ENCODE measurements around the gene NKX2-4.
"Not testable (repeated sequence)": the region's sequence is repeated elsewhere in the genome, so short reads cannot be mapped to it uniquely, and the experiment has no call there.

Gene NKX2-4

DNA sequence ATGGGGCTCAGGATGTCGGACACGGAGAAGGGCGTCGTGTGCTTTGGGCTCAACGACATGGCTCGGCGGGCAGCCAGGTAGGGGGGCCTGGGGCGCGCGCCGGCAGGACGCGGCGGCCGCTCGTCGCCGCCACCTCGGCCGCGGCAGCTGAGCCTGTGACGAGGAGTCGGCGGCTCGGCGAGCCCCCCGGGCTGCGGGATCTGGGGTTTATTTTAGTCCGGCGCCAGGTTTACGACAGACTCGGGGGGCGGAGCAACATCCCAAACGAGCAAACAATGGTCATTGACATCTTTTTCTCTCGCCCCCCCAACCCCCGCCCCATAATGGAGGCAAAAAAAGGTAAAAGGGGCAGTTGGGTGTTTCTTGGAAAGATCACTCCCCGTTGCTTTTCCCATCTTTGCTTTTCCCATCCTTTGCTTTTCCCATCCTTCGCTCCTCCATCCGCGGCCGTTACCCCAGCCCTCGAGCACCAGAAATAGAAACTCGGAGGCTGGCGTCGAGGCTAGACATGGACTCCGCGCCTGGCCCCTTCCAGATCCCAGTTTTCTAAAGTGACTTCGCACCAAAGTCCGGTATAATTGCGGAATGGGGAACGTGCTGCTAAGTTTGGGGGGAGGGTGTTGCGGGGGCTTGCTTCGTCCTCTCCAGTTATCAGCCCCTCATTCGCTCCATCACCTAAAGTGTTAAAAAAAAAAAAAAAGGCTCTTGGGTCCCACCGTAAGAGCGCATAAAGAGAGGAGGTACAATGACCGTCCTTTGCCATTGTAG, at the start of gene NKX2-4:
TSS of gene NKX2-4 (minus strand) at position 186 of the 768 bp plus-strand sequence. CDS start at position 59, 127 bp downstream.
- TF ChIP-seq Cebpa-rat (IDR thresholded peaks at IDR 0.05): no peak
- peak within 1 kb of the TSS in 3 of 10 experiments; percentile 7 to 9 (median 9); a peak in 4 of 20 replicates for H3K4me3 ChIP-seq
- peaks cover 25 to 29% (median 27%) of the 10 kb centered on the region in 11 experiments for H3K9me3 ChIP-seq (replicated peaks in 1 of 11)
- H3K4me2 ChIP-seq: no peak within 1 kb of the TSS
- no peak within 1 kb of the TSS for H3K9ac ChIP-seq
- peaks cover 0 to 6% (median 0%) of the 10 kb centered on the region in 11 experiments; a peak in 1 of 22 replicates for H4K20me1 ChIP-seq
- H3K27ac ChIP-seq: no peak within 1 kb of the TSS
- no peaks in the 10 kb centered on the region for H3K36me3 ChIP-seq
- peaks cover 31 to 45% (median 36%) of the 10 kb centered on the region in 11 experiments for H3K27me3 ChIP-seq
- H3K4me1 ChIP-seq: no peaks in the 10 kb centered on the region

DNA sequence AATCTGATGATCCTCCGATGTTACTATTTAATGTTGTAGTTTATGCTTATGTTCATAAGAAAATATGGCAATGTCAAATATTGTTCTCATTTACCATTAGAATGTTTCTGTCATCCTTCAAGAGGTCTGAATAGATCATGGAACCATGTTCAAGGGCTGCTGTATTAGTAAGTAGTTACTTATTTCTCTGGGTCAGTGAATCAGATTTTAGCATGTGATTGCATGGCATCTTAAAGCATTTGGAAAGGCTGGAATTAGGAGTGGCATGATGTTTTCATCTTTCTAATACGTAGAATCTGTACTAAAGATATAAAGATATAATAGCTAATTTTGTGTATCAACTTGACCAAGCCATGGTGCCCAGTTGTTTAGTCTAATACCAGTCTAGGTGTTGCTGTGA, 40.5 kb upstream of the NKX2-4 start:
- no peak overlapping the region for H3K27ac ChIP-seq
- H3K4me1 ChIP-seq: no peaks in the 10 kb centered on the region
- H3K27me3 ChIP-seq: no peaks in the 10 kb centered on the region
- no peak overlapping the region for H3K9ac ChIP-seq
- no peaks in the 10 kb centered on the region for H3K9me3 ChIP-seq (replicated peaks in 1 of 11)
- no peak overlapping the region for H3K4me3 ChIP-seq
- H4K20me1 ChIP-seq: no peaks in the 10 kb centered on the region
- TF ChIP-seq Cebpa-rat (IDR thresholded peaks at IDR 0.05): no peak
- H3K4me2 ChIP-seq: no peak overlapping the region
- no peaks in the 10 kb centered on the region for H3K36me3 ChIP-seq

GRCh38 chr20:21437248-21437647, 39.9 kb upstream of the NKX2-4 start:
- Histone ChIP-seq H3K4me1 (no peaks in the 10 kb centered on the region), H4K20me1 (no peaks in the 10 kb centered on the region), H3K4me3 (no peak overlapping the region), H3K9me3 (replicated peaks in 1 of 11) (no peaks in the 10 kb centered on the region), H3K27me3 (no peaks in the 10 kb centered on the region), H3K36me3 (no peaks in the 10 kb centered on the region), H3K9ac (no peak overlapping the region), H3K27ac (no peak overlapping the region), H3K4me2 (no peak overlapping the region)
- TF ChIP-seq Cebpa-rat (IDR thresholded peaks at IDR 0.05): no peak

DNA sequence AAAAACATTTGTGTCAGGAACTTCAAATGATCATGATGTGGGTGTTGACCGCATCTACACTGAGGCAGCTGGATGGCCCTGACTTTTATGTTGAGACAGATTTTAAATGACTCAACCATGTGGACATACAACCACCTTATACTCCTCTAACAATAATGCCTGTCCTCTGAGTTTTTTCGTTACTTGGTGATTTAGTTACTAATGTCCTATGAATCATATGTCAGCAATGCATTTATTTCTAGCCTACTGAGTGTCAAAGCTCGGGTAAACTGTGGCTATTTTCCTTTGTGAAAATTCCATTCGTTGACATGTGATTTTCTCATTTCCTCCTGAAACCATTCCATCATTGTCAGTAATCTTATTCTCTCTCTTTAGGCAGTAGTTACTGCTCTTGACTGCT, 38.9 kb upstream of the NKX2-4 start:
- Histone ChIP-seq H3K4me3 (no peak overlapping the region), H3K9me3 (replicated peaks in 1 of 11) (no peaks in the 10 kb centered on the region), H3K9ac (no peak overlapping the region), H4K20me1 (no peaks in the 10 kb centered on the region), H3K4me1 (no peaks in the 10 kb centered on the region), H3K27ac (no peak overlapping the region), H3K27me3 (no peaks in the 10 kb centered on the region), H3K4me2 (no peak overlapping the region), H3K36me3 (no peaks in the 10 kb centered on the region)
- no peak for TF ChIP-seq Cebpa-rat (IDR thresholded peaks at IDR 0.05)

DNA sequence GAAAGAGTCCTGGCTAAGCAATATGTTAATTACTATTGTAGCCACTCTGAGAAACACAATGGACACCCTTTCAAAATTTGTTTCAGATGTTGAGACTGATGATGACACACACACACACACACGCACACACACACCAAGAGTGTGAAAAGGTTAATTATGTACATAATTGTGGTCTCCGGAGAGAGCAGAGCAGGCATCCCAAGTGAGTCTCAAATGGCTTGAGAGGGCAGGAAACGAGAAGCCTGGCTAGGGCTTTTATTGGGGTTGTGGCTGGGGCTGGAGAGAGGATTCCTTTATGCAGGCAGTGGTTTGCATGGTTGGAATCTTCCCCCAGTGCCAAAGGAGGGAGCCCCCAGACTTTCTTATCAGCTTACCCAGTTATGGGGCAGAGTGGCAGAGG, 38.2 kb upstream of the NKX2-4 start:
- Histone ChIP-seq H4K20me1 (no peaks in the 10 kb centered on the region), H3K27ac (no peak overlapping the region), H3K27me3 (no peaks in the 10 kb centered on the region), H3K9ac (no peak overlapping the region), H3K9me3 (replicated peaks in 1 of 11) (no peaks in the 10 kb centered on the region), H3K4me3 (no peak overlapping the region), H3K4me1 (no peaks in the 10 kb centered on the region), H3K4me2 (no peak overlapping the region), H3K36me3 (no peaks in the 10 kb centered on the region)
- no peak for TF ChIP-seq Cebpa-rat (IDR thresholded peaks at IDR 0.05)

DNA sequence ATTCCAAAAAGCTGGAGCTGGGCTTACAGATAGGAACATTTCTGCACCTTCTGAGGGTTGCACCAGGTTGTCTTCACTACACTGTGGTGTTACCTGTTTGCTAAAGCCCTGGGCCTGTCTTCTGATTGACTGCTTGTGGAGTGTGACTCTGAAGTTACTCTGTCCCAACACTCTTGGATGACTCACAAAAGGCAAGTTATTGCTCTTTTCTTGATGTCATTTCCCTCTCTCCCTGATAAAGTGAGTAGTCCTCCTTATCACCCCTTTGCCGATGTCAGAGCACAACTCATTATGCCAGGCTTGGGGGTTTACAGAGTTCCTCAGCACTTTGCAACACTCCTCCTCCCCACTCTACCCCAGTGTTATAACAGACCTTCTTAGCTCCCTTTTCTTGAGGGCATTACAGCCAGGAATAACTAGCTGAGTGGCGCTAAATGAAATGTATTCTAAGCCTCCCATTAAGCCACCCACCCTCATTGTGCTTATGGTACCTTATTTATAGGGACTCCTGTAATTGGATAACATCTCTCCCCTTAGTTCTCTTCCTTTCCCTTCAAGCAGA, 36.1 kb upstream of the NKX2-4 start:
- TF ChIP-seq Cebpa-rat (IDR thresholded peaks at IDR 0.05): no peak
- Histone ChIP-seq H3K4me2 (no peak overlapping the region), H3K9ac (no peak overlapping the region)

GRCh38 chr20:21432911-21433310, 35.6 kb upstream of the NKX2-4 start:
- H3K36me3 ChIP-seq: no peaks in the 10 kb centered on the region
- no peak overlapping the region for H3K9ac ChIP-seq
- TF ChIP-seq Cebpa-rat (IDR thresholded peaks at IDR 0.05): no peak
- H3K4me2 ChIP-seq: no peak overlapping the region
- no peak overlapping the region for H3K4me3 ChIP-seq
- no peaks in the 10 kb centered on the region for H3K4me1 ChIP-seq
- H3K27me3 ChIP-seq: no peaks in the 10 kb centered on the region
- no peaks in the 10 kb centered on the region for H4K20me1 ChIP-seq
- H3K9me3 ChIP-seq (replicated peaks in 1 of 11): no peaks in the 10 kb centered on the region
- no peak overlapping the region for H3K27ac ChIP-seq

More for the DNA sequence above, 36.1 kb upstream of the NKX2-4 start:
- Histone ChIP-seq H3K4me1 (no peaks in the 10 kb centered on the region), H3K27me3 (no peaks in the 10 kb centered on the region), H3K36me3 (no peaks in the 10 kb centered on the region), H3K9me3 (replicated peaks in 1 of 11) (no peaks in the 10 kb centered on the region), H3K4me3 (no peak overlapping the region), H3K27ac (no peak overlapping the region), H4K20me1 (no peaks in the 10 kb centered on the region)

- H3K9me3 ChIP-seq (replicated peaks in 1 of 11): peaks cover 12 to 21% (median 16%) of the 10 kb centered on the region in 11 experiments
- H3K9ac ChIP-seq: no peak overlapping the region
- no peaks in the 10 kb centered on the region for H4K20me1 ChIP-seq
- no peak for TF ChIP-seq Cebpa-rat (IDR thresholded peaks at IDR 0.05)
- no peak overlapping the region for H3K27ac ChIP-seq
- no peaks in the 10 kb centered on the region for H3K27me3 ChIP-seq
- no peak overlapping the region for H3K4me3 ChIP-seq
- H3K4me2 ChIP-seq: no peak overlapping the region
- H3K4me1 ChIP-seq: no peaks in the 10 kb centered on the region
- H3K36me3 ChIP-seq: no peaks in the 10 kb centered on the region
Measured at GRCh38 chr20:21430020-21430419, 32.7 kb upstream of the NKX2-4 start.

GRCh38 chr20:21424846-21425245, 27.5 kb upstream of the NKX2-4 start:
- H3K27ac ChIP-seq: no peak overlapping the region
- no peaks in the 10 kb centered on the region for H4K20me1 ChIP-seq
- H3K27me3 ChIP-seq: no peaks in the 10 kb centered on the region
- H3K4me3 ChIP-seq: no peak overlapping the region
- no peaks in the 10 kb centered on the region for H3K4me1 ChIP-seq
- no peak for TF ChIP-seq Cebpa-rat (IDR thresholded peaks at IDR 0.05)
- no peak overlapping the region for H3K9ac ChIP-seq
- H3K4me2 ChIP-seq: no peak overlapping the region
- peaks cover 36 to 61% (median 44%) of the 10 kb centered on the region in 11 experiments for H3K9me3 ChIP-seq (replicated peaks in 1 of 11)
- no peaks in the 10 kb centered on the region for H3K36me3 ChIP-seq

DNA sequence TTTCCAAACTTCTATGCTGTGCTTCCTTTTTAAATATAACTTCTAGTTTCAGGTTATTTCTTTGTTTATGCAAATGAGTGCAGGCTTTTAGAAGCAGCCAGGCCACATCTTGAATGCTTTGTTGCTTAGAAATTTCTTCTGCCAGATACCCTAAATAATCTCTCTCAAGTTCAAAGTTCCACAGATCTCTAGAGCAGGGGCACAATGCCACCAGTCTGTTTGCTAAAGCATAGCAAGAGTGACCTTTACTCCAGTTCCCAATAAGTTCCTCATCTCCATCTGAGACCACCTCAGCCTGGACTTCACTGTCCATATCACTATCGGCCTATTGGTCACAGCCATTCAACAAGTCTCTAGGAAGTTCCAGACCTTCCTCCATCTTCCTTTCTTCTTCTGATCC, 26.4 kb upstream of the NKX2-4 start:
- H3K4me3 ChIP-seq, H3K4me2 ChIP-seq, H3K27ac ChIP-seq, H3K9ac ChIP-seq, H3K4me1 ChIP-seq, H3K36me3 ChIP-seq, H3K27me3 ChIP-seq, H4K20me1 ChIP-seq: not testable (repeated sequence)
- peaks cover 36 to 61% (median 45%) of the 10 kb centered on the region in 11 experiments for H3K9me3 ChIP-seq (replicated peaks in 1 of 11)
